Hepatocyte (in vitro differentiated cells): ENCODE measurements around the gene BPHL.

ENCODE experiments used
- EZH2 ChIP-seq: fragments of 200-600 bp; sonication (generic); IDR thresholded peaks from 2 replicates; pipeline ENCODE4 v1.6.1; 2016; ENCODE audit warnings: antibody characterized with exemption, mild to moderate bottlenecking, borderline replicate concordance
- EZH2phosphoT487 ChIP-seq: fragments of 200-600 bp; sonication (generic); IDR thresholded peaks from one replicate; pipeline ENCODE4 v1.6.1; 2018; ENCODE audit warnings: antibody characterized with exemption, mild to moderate bottlenecking, low read depth, moderate library complexity; ENCODE audit not compliant: unreplicated experiment, severe bottlenecking
- TF ChIP-seq, protein P1 (sequence below): fragments of 200-600 bp; sonication (generic); IDR thresholded peaks from 2 replicates; pipeline ENCODE4 v1.5.1; 2016; ENCODE audit warnings: antibody characterized with exemption, mild to moderate bottlenecking; ENCODE audit not compliant: poor library complexity

DNA sequence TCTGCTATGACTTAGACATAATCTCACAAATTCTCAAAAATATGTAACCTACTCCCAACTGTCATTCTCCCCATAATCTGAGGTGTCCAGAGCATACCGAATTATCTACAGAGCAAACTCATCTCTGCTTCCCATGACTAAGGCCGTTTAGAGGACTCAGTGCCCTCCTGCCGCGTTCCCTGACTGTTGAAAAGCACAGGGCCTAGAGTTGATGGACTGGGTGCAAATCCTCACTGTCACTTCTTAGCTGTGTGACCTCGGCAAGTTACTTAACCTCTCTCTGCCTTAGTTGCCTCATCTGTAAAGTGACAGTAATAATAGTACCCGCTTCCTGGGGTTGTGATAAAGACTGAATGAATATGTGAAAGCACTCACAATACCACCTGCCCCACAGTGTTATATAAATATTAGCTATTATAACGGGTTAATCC, 43.6 kb downstream of the BPHL start:
- TF ChIP-seq EZH2phosphoT487 (no peak), EZH2 (no peak)
- TF ChIP-seq, protein P1, sequence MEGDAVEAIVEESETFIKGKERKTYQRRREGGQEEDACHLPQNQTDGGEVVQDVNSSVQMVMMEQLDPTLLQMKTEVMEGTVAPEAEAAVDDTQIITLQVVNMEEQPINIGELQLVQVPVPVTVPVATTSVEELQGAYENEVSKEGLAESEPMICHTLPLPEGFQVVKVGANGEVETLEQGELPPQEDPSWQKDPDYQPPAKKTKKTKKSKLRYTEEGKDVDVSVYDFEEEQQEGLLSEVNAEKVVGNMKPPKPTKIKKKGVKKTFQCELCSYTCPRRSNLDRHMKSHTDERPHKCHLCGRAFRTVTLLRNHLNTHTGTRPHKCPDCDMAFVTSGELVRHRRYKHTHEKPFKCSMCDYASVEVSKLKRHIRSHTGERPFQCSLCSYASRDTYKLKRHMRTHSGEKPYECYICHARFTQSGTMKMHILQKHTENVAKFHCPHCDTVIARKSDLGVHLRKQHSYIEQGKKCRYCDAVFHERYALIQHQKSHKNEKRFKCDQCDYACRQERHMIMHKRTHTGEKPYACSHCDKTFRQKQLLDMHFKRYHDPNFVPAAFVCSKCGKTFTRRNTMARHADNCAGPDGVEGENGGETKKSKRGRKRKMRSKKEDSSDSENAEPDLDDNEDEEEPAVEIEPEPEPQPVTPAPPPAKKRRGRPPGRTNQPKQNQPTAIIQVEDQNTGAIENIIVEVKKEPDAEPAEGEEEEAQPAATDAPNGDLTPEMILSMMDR, result no peak
